ENCODE results near the gene BRCC3. TPM values are rescaled to one million over a fixed set of nuclear protein-coding genes. Genes with fewer than 3 reads are reported as not detected.
A peak's percentile ranks its signal among the peaks of the same experiment; 100 is the strongest.

BRCC3 gene
- total RNA-seq, 1 experiment from 2014 or later = 14.8 TPM

DNA sequence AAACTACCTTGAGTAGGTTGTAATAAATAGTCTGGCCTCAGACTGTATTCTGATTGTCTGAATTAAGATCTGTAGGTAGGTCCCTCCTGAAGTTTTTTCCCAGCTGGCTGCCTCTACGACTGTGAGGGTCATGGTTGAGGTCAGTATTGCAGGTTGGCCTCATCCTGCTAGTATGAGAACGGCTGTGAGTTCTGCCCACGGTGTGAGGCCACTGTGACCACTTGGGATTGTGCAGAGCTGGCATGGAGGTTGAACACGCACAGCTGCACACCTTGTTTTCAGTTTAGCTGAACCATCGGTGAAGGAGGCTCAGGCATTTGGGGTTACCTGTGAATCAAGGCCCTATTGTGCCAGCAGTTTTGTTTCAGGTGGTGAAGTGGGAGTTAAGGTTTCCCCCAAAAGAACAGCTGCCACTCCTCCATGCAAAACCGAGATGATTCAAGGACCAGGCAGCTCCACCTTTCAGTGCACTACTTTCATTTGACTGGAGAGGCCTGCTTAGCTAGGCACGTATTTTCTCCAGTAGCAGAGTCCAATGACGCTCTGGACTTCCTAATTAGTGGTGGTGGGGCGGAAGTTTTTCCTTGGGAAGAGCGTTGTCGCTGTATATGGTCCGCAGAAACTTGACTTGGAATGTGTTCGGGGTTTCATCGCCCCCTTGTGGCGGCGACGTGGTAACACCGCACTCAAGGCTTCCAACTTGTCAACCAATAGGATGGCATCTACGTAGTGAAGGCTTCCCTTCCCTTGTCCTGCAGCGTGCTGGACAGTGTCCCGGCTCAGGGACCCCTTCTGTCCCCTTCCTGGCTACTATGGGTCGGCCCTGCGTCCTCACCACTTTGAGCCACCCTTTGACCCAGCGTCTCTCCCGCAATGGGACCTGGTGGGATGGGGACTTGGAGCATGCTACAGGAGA is 14.2 kb upstream of the BRCC3 start:
- peak; percentile 60 for DNase-seq (ENCODE audit: low read depth)

DNA sequence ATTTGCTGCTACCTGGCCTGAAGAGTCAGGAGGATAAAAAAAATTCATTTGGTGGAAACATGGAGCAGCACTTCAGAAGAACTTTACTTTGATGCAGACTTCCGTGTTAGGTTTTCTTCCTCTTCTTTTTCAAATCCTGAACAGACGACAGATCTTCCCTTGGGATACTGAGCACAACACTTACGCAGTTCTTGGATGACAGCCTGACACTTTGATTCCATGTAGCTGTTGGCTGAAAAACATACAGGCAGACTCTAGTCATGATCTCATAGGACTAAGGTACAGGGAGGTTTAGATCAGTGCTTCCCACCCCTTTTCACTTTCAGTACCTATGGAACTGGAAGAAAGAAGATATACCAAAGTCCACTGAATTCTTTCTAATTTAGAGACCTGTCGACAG is 9.5 kb upstream of the BRCC3 start:
- no peak for DNase-seq (ENCODE audit: low read depth)

DNA sequence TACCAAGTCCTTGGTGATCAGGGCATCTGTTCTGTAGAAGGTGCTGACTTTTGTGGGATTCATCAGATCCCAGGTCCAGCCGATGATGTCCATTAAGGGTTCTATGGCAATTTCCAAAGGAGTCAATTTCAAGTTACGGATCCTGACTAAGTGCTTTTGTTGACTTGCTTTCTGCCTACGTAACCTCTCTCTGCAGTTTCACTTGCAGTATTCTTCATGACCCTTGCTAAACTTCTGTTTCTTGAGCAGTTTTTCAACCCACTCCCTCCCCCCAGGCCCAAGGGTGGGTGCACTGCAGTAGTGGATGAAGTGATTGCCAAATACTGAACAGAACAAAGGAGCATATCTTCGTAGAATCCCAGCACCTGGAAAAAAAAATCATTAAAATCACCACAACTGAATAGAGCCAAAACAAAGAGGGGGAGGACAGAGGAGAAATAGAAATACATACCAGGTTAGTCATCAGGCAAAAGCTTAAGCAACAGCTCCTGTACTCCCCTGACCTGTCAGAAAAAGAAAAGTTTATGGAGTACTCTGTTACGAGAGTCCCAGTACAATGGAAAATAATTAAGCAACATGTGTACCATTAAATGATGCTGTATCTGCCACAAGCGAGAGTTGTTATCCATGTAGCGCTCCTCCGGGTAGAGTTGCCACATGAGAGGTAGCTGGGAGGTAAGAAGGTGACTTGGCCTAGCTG is 6.1 kb upstream of the BRCC3 start:
- DNase-seq (ENCODE audit: low read depth) = peak; percentile 52

DNA sequence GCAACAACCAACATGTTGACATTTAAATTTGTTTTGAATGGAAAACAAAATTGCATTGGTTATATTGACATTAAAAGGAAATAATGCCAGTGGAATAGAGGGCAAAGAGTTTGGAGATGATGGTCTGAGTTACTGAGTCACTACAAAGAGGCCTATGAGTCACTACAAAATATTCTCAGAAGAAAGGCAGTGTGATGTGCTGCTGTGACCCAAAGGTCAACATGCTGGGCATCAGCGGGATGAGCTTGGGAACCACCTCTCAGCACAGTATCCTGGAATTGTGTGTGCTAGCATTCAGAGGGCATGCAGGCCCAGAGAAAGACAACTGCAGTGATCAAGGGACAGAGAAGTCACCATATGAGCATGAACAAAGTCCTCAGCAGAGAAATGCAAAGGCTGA is 3.1 kb upstream of the BRCC3 start:
- peak; percentile 81 for DNase-seq (ENCODE audit: low read depth)

DNA sequence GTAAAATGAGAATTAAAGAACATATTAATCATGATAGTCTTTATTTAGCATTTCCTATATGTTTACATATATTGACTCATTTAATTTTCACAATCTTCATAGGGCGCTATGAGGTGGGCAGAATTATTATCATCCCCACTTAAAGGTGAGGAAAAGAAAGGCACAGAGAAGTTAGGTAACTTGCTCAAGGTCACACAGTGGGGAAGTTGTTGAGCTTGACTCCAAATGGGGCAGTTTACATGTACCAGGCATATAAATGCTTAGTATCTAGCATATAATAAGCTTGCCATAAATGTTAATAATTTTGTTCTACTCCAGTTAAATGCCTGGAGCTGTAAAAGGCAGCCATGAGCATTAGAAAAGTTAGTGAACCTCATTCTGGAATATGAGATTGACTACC is 1.9 kb upstream of the BRCC3 start:
- DNase-seq (ENCODE audit: low read depth) = no peak

DNA sequence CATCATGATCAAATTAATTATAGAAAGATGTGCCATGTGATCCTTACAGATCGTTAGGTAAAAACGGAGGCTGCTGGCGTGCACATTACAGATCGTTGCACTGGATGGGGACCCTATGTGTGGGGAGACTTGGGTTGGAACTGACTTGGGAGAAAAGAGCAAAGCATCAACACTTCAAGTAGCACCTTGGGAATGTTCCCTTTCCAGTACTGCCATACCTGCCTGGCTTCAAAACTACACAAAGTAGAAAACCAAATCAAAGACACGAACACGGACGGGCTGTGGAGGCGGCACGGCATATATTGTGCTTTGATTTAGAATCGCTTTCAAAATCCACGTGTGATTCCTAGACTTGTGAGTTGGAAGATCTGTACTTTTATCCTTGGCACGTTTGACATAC is 1.3 kb upstream of the BRCC3 start:
- no peak for DNase-seq (ENCODE audit: low read depth)

DNA sequence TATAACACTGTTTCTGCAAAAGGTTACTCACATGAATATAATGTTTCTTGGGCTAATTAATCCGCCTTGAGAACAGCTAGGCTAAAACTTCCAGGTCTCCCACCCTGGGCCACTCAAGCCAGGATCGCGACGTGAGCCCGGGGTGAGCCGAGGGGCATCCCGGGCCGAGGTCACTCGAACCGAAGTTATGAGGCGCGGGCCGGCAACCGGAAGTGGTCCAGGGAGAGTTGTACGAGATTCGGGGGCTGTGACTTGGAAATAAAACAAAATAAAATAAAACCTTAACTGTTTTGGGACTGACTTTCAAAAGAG is 689 bp upstream of the BRCC3 start:
- no peak for DNase-seq (ENCODE audit: low read depth)

DNA sequence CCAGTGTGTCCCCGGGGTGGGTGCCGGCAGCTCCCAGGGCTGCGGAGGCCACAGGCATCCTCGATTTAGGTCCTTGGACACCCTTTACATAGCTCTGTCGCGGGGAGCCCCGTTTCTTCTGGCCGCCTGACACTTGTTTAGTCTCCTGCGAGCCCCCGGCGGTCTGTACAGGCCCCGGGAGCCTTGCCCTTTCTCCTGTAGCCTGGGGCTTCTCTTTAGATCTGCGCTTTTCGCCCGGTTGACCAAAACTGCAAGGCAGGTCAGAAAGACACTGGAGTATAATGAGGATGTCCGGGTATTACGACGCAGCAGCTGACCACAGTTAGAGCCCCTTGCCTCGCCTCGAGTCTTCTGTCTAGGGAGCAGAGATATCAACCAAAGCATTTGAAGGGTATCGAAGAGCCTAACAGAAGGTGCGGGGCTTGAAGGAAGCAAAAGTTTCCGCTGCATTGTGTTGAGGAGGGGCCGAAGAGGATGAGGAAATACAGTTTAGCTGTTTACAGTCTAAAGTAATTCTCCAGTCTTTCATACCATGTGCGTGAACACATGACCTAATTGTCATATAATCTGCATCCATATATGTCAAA is 479 bp downstream of the BRCC3 start:
- DNase-seq (ENCODE audit: low read depth) = no peak

DNA sequence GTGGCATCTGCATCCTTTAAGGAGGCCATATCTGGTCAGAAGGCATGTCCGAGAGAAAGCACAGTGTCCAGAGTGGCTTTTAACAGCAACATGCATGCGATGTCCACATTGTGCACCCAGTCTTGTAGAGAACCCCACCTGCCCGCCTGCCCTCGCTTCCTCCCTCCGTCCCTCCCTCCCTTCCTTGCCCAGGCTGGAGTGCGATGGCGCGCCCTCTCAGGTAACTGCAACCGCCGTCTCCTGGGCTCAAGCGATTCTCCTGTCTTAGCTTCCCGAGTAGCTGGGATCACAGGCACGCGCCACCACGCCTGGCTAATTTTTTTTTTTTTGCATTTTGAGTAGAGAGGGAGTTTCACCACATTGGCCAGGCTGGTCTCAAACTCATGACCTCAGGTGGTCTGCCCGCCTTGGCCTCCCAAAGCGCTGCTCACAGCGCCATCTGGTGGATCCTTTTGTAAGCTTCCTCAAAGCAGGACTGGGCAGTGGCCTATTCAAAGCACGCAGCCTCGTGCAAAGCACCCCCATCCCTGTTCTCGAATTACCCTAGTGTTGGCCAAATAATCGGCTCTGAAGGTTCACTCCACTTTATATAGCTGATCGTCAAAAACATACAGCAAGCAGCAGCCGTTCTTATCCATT is 15.0 kb downstream of the BRCC3 start:
- peak; percentile 19 for DNase-seq (ENCODE audit: low read depth)

DNA sequence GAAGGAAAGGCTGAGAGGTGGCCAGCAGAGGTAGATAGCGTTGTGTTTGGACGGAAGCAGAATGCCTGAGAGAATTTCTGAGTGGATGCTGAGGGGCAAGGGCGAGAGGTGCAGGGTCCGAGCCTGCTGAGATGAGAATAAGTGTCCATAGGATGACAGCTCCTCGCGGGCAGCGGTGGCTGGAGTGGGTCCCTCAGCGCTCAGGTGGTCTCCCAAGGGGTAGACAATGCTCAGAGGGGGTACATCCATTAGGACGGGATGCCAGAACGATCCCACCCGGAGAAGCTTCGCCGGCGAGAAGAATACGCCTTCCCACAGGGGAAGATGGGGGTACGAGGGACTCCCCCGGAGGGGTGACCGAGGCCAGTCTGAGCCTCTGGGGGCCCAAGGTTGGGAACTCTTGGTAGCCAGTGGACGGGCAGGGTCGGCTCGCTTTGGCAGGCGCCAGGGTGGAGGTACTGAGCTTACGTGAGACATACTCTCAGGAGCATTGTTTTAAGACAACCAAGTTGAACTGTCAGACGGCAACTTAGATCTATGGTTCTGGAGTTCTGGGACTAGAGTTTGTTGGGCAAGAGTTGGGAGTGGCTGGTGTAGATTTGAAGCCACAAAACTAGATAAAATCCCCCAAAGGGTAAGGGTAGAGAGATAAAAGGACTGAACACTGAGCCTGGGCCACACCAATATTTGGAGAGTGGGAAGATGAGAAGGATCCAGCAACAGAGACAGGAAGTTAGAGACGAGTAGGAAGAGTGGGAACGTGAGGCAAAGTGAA is 15.8 kb downstream of the BRCC3 start:
- DNase-seq (ENCODE audit: low read depth) = no peak

DNA sequence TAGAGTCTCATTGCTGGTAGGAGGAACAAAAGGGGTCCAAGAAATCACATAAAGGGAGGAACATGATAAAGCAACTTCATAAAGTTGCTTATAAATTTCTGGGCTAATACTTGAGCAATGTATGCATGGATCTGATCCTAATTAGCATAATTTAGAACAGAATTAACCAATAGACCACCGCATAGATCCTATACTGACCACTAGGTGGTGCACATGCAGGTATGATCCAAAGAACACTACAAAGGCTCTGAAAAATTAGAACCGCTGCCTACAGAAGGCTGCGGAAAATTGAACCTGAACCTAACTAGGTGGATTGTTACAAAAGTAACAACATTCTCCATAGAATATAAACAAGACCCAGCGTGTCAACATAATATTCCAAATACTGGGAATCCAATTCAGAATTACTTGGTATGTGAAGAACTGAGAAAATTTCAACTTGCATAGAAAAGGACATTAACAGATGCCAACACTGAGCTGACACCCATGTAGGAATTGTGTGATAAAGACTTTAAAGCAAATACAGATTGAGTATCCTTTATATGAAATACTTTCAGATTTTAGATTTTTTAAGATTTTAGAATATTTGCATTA is 23.3 kb downstream of the BRCC3 start:
- DNase-seq (ENCODE audit: low read depth) = no peak

DNA sequence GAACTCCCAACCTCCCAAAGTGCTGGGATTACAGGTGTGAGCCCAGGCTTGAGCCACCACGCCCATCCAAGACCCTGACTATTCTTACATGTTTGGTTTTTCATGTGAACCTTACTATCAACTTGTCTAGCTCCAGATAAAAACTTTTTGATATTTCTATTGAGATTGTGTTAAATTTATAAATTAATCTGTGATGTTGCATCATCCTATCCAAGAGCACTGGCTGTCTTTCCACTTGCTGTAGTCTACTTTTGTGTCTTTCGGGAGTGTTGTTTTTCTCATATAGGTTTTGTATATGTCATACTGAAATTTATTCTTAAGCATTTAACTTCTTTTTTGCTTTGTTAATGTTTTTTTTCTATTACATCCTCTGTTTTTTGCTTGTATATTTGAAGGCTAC is 34.6 kb downstream of the BRCC3 start:
- DNase-seq (ENCODE audit: low read depth) = no peak

DNA sequence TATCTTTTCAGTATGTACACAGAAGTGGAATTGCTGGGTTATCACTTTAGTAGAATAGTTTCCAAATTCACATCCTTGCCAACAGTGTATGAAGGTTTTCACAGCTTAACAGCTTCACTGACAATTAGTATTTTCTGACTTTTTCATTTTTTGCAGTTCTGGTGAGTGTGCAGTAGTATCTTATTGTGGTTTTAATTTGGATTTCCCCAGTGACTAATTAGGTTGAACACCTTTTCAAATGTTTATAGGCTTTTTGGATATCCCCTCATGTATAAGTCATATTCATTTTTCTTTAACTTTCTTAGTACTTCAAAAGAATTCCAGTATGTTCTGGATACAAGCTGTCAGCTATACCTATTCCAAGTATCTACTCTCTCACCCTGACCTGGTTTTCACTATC is 37.1 kb downstream of the BRCC3 start:
- no peak for DNase-seq (ENCODE audit: low read depth)

DNA sequence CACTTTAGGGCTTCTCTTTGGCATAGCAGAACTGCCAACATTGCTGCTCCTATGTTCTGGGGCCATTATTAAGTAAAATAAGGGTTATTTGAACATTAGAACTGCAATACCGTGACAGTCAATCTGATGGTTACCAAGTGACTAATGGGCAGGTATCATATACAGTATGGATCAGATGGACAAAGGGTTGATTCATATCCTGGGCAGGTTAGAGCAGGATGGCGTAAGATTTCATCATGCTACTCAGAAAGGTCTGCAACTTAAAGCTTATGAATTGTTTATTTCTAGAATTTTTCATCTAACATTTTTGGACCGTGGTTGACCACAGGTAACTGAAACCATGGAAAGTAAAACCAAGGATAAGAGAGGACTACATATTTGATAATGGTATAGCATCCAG is 40.9 kb downstream of the BRCC3 start:
- DNase-seq (ENCODE audit: low read depth) = no peak

DNA sequence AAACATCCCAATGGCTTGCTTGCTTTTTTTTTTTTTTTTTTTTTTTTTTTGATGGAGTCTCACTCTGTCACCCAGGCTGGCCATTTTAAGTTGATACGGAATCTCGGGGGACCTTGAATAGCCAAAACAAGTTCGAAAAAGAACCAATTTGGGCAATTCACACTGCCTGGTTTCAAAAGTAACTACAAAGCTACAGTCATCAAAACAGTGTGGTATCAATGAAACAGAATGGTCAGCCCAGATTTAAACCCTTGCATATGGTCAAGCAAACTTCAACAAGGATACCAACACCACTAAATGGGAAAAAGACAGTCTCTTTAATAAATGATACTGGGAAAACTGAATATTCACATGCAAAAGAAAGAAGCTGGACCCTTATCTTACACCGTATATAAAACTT is 41.8 kb downstream of the BRCC3 start:
- no peak for DNase-seq (ENCODE audit: low read depth)

DNA sequence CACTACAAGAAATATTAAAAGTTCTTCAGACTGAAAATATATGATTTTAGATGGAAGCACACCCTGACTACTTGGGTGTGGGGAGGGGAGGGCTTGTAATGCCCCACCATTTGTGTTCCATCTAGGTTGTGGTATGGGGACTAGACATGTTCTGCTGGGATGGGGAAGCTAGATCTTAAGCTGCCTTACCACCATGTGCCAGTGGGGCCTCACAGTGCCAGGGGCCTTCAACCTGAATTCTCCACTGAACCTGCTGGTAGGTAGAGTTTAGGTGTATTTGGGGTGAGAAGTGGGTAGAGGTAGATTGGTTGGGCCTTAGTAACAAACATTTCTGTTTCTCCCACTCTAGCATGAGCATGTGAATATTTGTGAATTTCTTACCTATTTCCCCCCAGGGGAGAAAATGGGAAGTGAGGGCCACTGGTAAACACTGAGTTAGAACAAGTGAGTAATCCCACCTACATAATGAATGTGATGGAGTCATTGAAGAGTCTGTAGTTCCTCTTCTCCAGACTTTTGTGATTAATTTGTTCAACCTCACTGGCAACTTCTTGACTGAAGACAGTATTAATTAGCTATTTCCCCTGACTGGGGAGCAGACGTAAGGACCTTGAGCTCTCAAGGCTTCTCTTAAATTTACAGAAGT is 44.0 kb downstream of the BRCC3 start:
- no peak for DNase-seq (ENCODE audit: low read depth)

DNA sequence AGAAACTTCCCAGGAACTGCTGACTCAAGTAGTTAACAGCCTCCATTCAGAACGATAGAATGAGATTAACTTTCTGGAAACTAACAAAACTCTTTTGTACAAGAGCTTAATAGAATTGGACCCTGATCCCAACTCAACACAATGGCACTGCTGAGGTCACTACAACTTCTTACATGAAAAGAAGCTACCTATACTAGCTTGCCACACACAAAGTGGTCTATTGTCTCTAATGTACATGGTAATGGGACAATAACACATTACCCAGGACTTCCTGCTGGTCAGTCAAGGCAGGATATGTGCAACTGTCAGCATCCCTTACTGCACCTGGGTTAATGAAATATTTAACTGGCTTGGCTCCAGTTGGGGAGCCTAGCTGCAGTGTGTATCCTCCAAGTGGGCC is 56.2 kb downstream of the BRCC3 start:
- DNase-seq (ENCODE audit: low read depth) = no peak

DNA sequence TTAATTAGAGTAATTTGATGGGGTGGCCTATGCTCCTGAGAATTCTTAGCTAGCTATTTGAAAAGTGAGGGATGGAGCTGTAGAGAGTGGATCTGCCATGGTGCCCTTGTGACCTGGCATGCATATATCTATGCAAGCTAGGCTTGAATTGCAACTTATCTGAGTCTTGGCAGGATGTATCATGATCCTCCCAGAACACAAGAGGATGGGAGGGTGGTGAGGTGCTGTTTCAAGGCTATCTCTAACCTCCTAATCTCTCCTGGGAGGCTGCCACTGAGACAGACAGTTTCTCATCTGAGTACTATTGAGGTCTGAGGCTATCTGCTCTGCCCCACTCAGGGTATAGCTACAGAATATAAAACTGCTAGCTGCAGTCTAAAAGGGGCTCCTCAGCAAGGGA is 56.6 kb downstream of the BRCC3 start:
- no peak for DNase-seq (ENCODE audit: low read depth)

DNA sequence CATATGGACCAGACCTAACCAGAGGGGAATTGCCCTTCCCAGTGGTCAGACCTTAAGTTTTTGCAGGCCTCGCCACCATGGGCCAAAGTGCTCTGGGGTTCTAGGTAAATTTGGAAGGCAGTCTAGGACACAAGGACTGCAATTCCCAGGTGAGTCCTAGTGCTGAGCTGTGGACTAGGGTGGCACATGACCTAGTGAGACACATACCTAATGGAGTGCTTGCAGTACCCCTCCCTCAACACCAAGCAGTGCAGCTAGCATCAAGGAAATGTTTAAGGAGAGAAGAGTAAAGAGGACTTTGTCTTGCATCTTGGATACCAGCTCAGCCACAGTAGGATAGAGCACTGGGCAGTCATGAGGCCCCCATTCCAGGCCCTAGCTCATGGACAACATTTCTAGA is 60.8 kb downstream of the BRCC3 start:
- no peak for DNase-seq (ENCODE audit: low read depth)

DNA sequence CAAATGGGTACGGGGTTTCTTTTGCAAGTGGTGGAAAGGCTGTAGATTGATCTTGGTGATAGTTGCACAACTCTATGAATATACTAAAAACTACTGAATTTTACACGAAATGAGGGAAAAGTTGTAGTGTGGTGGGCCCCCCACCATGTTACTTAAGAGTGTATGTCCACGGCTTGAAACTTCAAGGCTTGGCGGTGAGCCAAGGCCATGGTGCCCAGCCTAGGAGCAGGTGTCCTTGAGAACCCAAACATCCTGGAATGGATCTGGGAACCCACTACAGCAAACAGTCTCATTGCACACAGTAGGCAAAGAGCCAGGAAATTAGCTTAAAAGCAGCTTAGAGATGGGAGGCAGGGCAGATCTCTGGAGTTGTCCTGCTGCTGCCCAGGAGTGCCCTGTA is 62.9 kb downstream of the BRCC3 start:
- no peak for DNase-seq (ENCODE audit: low read depth)
